ENCODE measurements around the gene DNAJC13.

- no peak for TF ChIP-seq ZNF274 (IDR thresholded peaks at IDR 0.05; ENCODE audit: low read depth, low read length)
- TF ChIP-seq YY1 (IDR thresholded peaks at IDR 0.05; ENCODE audit: insufficient read depth, insufficient read length): no peak
Observed at GRCh38 chr3:132459551-132459950, 42.2 kb downstream of the DNAJC13 start.
